Measurements from ENCODE around the gene CTU1. TPM values are rescaled to one million over a fixed set of nuclear protein-coding genes. Genes with fewer than 3 reads are reported as not detected.
"Not testable (repeated sequence)": the region's sequence is repeated elsewhere in the genome, so short reads cannot be mapped to it uniquely, and the experiment has no call there.

The CTU1 gene
- total RNA-seq, 1 experiment from 2014 or later: 11.3 TPM

- no peak for DNase-seq
- TF ChIP-seq CTCF (IDR thresholded peaks at IDR 0.05; ENCODE audit: unreplicated experiment): no peak
- Mint-ChIP-seq H3K4me3 (ENCODE audit: low read depth, unreplicated experiment) (no peak overlapping the region), H3K27ac (ENCODE audit: unreplicated experiment) (no peak overlapping the region), H3K9me3 (ENCODE audit: low read depth, unreplicated experiment) (no peaks in the 10 kb centered on the region), H3K4me1 (ENCODE audit: low read depth, unreplicated experiment) (no peaks in the 10 kb centered on the region), H3K36me3 (ENCODE audit: insufficient read depth, unreplicated experiment) (no peaks in the 10 kb centered on the region), H3K27me3 (ENCODE audit: unreplicated experiment) (peaks cover 96% of the 10 kb centered on the region)
- BruUV-seq (replicated peaks): no TSS peak
- CTCF ChIA-PET: interaction anchor here (0.6 kb wide), 1 partner anchor 514 kb away, joined by 4 read pairs; no protein-coding TSS in a partner anchor
- intact Hi-C loops (cut with micrococcal nuclease; ENCODE audit: unreplicated experiment): no loop called here
Measured at GRCh38 chr19:51144482-51145045, 36.4 kb upstream of the CTU1 start.

- CTCF ChIA-PET: interaction anchor here (0.5 kb wide), 1 partner anchor 23 kb away, joined by 3 read pairs; no protein-coding TSS in a partner anchor
- no peak for TF ChIP-seq CTCF (IDR thresholded peaks at IDR 0.05; ENCODE audit: unreplicated experiment)
- Mint-ChIP-seq H3K9me3 (ENCODE audit: low read depth, unreplicated experiment) (no peaks in the 10 kb centered on the region), H3K27me3 (ENCODE audit: unreplicated experiment) (peaks cover 96% of the 10 kb centered on the region), H3K4me3 (ENCODE audit: low read depth, unreplicated experiment) (no peak overlapping the region), H3K27ac (ENCODE audit: unreplicated experiment) (no peak overlapping the region), H3K4me1 (ENCODE audit: low read depth, unreplicated experiment) (no peaks in the 10 kb centered on the region), H3K36me3 (ENCODE audit: insufficient read depth, unreplicated experiment) (no peaks in the 10 kb centered on the region)
- intact Hi-C loops (cut with micrococcal nuclease; ENCODE audit: unreplicated experiment): no loop called here
- DNase-seq: no peak
- BruUV-seq (replicated peaks): no TSS peak
Measured at GRCh38 chr19:51143486-51143885, 35.3 kb upstream of the CTU1 start.

DNA sequence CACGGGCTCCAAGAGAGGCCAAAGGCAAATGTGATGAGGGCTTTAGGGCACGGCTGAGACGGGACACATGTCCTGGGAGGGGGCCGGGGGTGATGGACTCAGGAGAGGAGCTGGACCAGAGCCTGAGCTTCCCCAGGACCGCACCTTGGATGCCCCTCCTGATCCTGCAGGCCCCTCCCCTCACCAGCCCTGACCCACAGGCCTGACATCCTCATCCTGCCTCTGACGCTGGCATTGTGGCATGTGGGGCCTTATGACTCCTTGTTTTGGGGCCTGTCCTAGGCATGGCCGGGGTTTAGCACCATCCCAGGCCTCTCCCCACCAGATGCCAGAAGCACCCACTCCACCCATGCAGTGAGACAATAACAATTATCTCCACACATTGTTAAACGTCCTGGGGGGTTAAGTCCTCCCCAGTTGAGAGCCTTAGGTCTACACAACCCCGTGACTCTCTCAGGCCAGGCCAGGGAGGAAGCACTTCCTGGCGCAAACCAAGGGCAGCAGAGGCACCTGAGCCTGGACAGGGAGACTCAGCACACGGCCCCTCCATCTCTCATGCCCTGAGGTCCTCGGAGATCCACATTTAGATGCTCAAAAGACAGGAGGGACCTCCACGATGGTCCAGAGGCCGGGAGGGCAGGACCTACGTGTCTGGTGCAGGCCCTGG lies 34.7 kb upstream of the CTU1 start:
- CTCF ChIA-PET; H3K4me1 Mint-ChIP-seq (ENCODE audit: low read depth, unreplicated experiment); H3K4me3 Mint-ChIP-seq (ENCODE audit: low read depth, unreplicated experiment); BruUV-seq (replicated peaks); H3K36me3 Mint-ChIP-seq (ENCODE audit: insufficient read depth, unreplicated experiment); DNase-seq; intact Hi-C loops (cut with micrococcal nuclease; ENCODE audit: unreplicated experiment); H3K27ac Mint-ChIP-seq (ENCODE audit: unreplicated experiment); H3K9me3 Mint-ChIP-seq (ENCODE audit: low read depth, unreplicated experiment): not testable (repeated sequence)
- peaks cover 96% of the 10 kb centered on the region for H3K27me3 Mint-ChIP-seq (ENCODE audit: unreplicated experiment)

DNA sequence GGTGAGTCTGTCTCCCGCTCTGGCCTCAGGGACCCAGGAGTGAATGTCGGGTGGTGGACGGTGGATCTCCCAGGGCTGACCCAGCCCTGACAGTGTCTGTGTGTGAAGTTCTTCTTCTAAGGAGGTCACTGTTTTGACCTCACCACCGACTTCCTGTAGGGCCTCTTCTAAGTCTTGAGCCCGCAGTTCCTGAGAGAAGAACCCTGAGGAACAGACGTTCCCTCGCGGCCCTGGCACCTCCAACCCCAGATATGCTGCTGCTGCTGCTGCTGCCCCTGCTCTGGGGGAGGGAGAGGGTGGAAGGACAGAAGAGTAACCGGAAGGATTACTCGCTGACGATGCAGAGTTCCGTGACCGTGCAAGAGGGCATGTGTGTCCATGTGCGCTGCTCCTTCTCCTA lies 33.9 kb upstream of the CTU1 start, which contains the start of gene SIGLEC7:
TSS of gene SIGLEC7 (plus strand) at position 183 of the 400 bp plus-strand sequence. CDS start at position 252, 69 bp downstream.
- BruUV-seq (replicated peaks): no TSS peak
- no peaks in the 10 kb centered on the region for H3K9me3 Mint-ChIP-seq (ENCODE audit: low read depth, unreplicated experiment)
- CTCF ChIA-PET: no interaction called here
- no peaks in the 10 kb centered on the region for H3K36me3 Mint-ChIP-seq (ENCODE audit: insufficient read depth, unreplicated experiment)
- no peaks in the 10 kb centered on the region for H3K4me1 Mint-ChIP-seq (ENCODE audit: low read depth, unreplicated experiment)
- DNase-seq: no peak
- no peak for TF ChIP-seq CTCF (IDR thresholded peaks at IDR 0.05; ENCODE audit: unreplicated experiment)
- no peak within 1 kb of the TSS for H3K27ac Mint-ChIP-seq (ENCODE audit: unreplicated experiment)
- intact Hi-C loops (cut with micrococcal nuclease; ENCODE audit: unreplicated experiment): no loop called here
- H3K4me3 Mint-ChIP-seq (ENCODE audit: low read depth, unreplicated experiment): no peak within 1 kb of the TSS
- H3K27me3 Mint-ChIP-seq (ENCODE audit: unreplicated experiment): peaks cover 96% of the 10 kb centered on the region

DNA sequence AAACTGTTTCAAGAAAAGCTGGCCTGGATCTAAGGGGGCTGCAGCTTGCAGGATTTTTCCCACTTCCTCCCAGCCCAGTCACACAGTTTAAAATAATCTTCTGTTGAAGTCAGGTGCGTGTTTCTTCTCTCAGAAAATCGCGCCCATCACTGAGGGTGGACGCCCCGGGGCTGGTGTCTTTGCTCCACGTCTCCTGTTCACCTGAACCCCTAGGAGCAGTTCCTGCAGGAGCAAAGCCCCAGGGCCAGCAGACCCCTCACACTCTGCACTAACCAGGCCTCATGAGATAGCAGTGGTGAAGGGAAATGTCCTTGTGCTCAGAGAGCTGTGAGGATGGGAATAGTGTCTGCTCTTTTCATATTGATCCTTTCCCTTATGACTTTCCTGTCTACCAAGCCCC lies 33.0 kb upstream of the CTU1 start:
- BruUV-seq (replicated peaks): no TSS peak
- no peaks in the 10 kb centered on the region for H3K4me1 Mint-ChIP-seq (ENCODE audit: low read depth, unreplicated experiment)
- no peak for TF ChIP-seq CTCF (IDR thresholded peaks at IDR 0.05; ENCODE audit: unreplicated experiment)
- peaks cover 100% of the 10 kb centered on the region for H3K27me3 Mint-ChIP-seq (ENCODE audit: unreplicated experiment)
- no peaks in the 10 kb centered on the region for H3K9me3 Mint-ChIP-seq (ENCODE audit: low read depth, unreplicated experiment)
- intact Hi-C loops (cut with micrococcal nuclease; ENCODE audit: unreplicated experiment): no loop called here
- no peaks in the 10 kb centered on the region for H3K36me3 Mint-ChIP-seq (ENCODE audit: insufficient read depth, unreplicated experiment)
- DNase-seq: no peak
- H3K27ac Mint-ChIP-seq (ENCODE audit: unreplicated experiment): no peak overlapping the region
- CTCF ChIA-PET: no interaction called here
- no peak overlapping the region for H3K4me3 Mint-ChIP-seq (ENCODE audit: low read depth, unreplicated experiment)
